Kidney tubule cell (primary cell): ENCODE data around the gene RNF25.
A peak's percentile ranks its signal among the peaks of the same experiment; 100 is the strongest.

Source experiments
- DNase-seq: peaks from one replicate; pipeline ENCODE4 v3.0.0-alpha.2; 2018; ENCODE audit warnings: low spot score

RNF25 gene

DNA sequence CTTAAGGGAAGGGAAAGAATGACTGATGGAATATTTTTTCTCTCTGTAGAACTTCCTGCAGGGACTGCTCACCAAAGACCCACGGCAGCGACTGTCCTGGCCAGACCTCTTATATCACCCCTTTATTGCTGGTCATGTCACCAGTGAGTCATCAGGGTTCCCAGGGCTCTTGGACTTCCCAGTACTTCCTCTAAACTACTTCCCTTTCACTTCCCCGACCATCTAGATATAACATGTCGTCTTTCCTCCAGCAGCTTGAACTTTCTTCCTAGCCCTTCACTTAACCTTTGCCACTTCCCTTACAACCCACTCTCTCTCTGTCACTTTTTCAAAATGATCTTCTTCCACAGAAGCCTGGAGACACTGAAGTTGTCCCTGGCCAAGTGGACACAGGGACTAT lies 7.3 kb upstream of the RNF25 start:
- DNase-seq = peak; percentile 42

DNA sequence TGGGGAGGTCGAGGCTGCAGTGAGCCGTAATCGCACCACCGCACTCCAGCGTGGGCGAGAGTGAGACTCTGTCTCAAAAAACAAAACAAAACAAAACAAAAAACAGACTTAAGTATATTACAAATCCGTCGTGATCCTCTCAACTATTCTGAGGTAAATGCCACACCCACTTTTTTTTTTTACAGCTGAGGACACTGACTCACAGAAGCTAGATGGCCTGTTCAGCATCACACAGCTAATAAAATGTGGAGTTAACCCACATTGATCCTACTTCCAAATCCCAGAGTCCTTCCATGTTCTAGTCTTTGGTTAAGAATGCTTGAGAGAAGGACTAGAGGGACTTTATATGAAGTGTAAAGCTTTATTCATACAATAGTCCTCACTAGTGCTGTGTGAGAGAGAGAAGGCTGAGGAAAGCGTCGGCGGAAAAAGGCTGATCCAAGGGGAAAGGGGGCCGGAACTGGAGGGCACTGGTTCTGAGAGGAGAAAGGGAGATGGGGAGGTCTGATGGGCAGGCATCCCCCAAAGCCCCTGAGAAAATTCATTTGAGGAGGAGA lies 627 bp downstream of the RNF25 start:
- DNase-seq = peak; percentile 35

DNA sequence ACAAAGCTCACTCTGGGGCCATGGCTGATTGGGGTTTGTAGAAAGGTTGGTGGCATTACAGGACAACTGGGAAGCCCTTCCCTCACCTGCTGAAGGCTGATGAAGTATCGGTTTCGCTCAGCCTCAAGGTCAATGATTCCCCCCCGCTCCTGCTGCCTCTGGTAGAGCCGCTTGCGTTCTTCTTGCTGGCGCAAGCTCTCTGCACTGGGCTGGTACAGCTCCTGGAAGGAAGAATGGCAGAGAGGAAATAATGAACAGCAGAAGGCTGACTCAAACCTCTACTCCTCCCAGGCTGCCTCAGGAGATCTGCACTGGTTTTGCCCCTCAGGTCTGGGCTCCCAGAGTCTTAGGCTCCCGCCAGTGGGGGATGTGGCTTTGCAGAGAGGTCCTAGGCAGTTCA lies 7.1 kb downstream of the RNF25 start:
- no peak for DNase-seq

DNA sequence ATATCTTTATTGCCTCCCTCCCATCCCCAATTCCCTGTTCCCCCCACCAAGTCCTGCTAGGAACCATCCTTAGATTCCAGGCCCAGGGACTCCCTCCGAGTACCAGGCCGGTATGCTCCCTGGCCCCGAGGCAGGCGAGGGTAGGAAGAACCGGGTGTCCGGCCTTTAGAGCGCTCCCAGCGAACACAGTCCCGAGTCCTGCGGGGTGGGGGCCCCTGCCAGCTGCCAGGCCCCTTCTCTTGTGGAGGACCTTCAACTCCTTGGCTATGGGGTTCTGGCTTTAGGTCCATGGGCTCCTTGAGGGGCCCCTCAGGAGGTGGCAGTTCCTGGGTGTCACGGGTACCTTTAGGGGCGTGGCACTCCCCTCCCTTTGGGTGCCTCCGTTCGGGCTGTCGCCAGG lies 7.9 kb downstream of the RNF25 start:
- no peak for DNase-seq

DNA sequence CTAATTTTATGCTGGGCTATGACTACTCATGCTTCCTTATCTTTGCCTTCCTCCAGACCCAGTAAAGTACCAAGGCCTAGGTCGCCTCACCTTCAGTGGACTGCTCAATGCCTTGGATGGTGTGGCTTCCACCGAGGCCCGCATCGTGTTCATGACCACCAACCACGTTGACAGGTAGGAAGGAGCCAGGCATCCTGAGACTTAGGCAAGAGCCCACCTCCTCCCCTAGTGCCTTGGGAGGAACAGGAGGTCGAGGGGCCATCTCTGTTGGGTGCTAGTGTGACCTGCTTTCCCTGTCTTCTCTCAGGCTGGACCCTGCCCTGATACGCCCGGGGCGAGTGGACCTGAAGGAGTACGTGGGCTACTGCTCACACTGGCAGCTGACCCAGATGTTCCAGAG lies 9.0 kb downstream of the RNF25 start:
- no peak for DNase-seq

DNA sequence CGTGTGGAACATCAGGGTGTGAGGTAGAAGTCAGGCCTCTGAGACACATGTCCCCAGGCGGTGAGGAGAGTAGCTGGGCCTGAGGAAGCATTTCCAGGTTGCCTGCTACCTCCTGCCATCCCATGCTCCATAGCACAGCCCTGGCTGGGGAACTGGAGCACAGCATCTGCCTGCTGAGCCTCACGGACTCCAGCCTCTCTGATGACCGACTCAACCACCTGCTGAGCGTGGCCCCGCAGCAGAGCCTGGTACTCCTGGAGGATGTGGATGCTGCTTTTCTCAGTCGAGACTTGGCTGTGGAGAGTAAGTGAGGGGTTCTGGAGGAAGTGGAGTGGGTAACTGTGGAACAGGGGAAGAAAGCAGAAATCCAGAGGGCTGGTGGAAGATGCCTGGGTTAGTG lies 9.4 kb downstream of the RNF25 start:
- no peak for DNase-seq

DNA sequence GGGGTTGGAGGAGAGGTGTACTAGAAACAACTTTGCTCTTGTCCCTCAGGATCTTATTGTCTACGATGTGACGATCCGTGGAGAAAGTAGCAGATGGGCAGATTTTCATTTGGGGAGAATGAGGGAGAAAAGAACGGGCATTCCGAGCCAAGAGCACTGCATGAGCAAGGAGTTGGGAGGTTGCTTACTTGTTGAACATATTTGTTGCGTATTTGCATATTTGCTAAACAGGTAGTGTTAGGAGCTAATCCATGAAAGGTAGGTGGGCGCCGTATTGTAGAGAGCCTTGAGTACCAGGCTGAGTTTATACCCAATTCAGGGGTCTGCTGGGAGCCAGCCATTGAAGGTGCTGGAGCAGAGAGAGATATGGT lies 11.8 kb downstream of the RNF25 start:
- no peak for DNase-seq

DNA sequence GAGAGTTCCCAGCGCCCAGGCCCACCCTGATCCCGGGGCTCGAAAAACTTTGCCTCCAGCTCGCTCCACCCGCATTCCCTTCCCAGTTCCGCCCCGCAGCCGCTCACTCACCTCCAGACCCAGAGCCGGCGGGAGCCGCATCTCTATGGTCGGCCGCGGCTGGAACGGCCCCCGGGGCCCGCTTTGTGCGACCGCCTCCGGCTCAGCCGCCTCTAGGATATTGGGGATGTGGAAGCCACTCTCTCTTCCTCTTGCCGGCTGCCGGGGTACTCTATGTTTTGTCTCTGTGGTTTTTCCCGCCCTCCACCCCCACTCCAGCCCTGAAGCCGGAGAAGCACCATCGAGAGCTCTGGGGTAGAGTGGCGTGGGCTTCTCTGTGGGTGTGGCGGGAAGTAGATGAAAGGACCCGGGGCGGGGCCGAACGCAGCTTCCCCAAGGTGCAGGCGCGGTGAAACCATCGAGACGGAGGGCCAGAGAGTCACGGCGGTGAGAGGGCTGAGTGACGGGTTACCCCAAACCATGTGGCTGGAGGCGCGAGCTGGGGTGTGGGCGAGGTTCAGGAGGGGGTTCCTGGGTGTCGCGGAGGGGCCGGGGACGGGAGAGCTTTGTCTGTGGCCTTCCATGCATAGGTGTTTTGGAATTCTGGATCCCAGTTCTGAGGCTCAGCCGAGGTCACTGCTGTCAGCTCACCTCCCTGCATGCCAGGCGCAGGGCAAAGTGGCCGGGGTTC lies 12.4 kb downstream of the RNF25 start, which contains the start of the genes BCS1L and ZNF142:
Gene BCS1L, plus strand, starts transcription at position 426 of the 730 bp plus-strand sequence. CDS start 1,305 bp downstream, outside the sequence.
Gene ZNF142, minus strand, starts transcription at position 366 of the 730 bp plus-strand sequence. CDS start 3,194 bp downstream, outside the sequence.
- DNase-seq = peak; percentile 93

DNA sequence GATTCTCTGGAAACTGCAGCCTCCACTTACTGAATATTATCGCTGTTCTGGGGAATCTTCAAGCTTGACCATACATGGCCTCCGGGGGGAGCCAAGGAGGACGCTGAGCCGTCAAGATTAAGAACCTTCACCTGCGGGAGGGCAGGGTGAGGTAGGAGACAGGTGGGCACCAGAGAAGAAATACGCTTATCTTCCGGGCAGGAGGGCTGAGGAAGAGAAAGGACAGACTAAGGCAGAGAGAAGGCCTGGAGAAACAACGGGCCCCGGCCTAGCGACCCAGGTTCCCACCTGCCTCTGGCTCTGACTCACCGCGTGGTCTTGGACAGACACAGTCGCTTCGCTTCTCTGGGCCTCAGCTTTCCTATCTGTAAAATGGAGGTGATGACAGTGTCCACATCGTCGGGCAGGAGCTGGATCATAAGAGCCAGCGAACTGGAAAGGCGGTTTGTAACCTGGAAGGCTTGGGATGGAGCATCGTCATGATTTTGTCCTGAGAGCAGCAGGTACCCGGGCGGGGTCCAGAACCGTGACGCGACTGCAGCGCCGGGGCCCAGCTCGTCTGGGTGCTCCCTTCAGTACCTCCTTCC lies 13.0 kb downstream of the RNF25 start:
- DNase-seq = peak; percentile 73

DNA sequence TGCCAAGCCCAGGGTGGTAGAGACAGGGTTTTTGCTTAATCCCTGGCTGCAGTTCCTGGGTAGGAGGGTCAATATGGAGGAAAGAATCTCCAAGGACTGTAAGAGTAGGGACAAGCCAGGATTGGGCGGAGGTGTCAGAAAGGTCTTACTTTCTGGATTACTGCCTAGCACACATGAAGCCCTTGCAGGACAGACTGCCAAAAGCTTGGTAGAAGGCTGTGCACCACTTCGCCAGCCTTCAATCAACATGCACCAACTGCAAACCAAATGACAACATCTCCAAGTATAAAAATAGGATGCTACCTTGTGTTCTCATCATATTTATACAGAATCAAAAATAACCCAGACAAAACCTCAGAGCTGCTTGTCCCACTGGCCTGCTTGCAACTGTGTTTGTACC lies 16.1 kb downstream of the RNF25 start:
- no peak for DNase-seq

DNA sequence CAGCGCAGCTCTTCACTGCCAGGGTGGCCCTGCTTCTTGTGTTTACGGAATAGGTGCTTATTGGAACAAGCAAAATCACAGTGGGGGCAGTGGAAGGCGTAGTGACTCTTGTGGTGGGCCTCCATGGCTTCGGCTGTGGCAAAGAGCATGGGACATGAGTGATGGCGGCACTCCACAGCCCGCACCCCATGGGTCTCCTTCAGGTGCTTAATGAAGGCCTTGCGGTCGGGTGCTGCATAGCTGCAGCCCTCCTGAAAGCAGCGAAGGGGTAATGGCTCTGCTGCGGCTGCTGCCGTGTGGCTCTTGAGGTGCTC lies 23.1 kb downstream of the RNF25 start:
- no peak for DNase-seq

DNA sequence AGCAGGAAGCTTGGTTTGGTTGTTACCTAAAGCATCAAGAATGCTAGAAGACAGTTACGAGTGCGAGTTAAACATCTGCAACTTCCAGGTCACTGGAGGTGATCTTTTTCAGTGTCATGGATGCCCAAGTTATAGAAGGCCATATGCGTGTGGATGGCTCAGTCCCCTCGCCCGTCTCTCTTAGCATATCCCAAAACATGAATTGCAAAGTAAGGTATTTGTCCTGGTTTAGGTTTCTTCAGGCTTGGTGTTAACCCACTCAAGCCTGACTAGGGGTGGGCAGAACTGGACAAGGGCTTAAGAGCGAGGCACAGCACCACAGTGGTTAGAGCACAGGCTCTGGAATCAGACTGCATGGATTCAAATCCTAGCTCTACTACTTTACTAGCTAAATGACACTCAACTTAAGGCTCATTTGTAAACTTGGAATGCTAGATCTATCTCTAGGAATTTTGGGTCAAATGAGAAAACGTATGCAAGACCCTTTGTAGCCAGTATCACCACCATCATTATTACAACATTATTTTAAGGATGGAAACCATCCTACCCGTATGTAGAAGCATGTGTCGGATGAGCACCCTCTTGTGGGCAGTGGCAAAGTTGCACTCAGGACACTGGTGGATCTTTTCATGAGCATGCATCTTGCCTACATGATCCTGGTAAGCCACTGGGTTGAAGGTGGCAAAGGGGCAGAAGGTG lies 23.6 kb downstream of the RNF25 start:
- peak; percentile 68 for DNase-seq

DNA sequence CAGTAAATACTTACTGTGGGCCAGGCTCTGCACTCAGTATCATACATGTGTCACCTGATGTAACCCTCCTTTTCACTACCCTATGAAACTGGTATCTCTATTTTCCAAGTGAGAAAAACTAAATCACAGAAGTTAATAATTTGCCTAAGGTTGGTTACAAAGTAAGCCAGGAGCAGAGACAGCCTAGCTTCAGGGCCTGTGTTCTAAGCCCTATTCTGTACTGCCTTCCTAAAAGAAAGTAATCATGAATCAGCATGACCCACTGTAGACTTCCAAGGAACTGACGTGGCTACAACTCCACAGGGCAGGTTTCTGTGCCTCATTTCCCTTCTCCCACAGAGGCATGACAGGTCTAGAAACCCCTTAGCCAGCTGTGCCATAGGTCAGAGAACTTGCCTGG lies 26.7 kb downstream of the RNF25 start:
- DNase-seq = peak; percentile 98

DNA sequence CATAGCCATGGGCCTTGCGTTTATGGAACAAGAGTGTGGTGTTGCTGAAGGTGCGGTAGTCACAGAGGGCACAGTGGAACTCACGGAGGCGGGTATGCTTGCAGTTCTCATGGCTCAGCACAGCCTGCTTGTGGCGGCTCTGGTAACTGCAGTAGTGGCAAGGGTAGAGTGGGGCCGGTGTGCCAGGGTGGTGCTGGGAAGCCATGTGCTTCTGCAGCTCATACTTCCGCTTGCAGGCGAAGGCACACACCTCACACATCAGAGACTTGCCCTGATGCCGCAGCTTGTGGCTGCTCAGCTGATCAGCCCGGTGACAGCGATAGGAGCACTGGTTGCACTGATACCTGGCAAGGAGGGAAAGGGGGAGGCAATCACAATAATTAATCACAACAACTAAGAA lies 27.1 kb downstream of the RNF25 start:
- peak; percentile 92 for DNase-seq

DNA sequence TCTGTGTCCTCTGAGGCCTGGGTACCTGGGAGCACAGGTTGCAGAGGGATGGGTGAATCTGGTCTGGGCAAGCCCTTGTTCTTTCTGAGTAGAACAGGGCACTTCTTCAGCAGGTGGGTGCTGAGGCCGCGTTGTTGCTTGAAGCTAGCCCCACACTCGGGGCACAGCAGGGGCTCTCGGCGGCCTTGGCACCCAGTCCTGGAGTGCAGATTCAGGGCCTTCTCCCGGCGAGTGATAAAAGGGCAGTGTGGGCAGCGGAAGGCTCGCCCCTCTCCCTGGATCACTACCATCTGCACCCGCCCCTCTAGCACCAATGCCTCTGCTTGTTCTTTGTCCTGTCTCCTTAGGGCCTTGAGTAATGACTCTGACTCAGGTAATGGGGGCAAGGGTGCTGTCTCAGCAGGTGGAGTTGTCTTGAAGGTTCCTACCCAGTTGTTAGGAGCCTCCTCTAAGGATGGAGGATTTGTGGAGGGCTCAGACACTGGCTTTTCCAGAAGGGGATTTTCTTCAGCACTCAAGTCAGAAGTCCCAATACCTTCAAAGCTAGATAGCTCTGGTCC lies 28.0 kb downstream of the RNF25 start:
- DNase-seq = peak; percentile 20

DNA sequence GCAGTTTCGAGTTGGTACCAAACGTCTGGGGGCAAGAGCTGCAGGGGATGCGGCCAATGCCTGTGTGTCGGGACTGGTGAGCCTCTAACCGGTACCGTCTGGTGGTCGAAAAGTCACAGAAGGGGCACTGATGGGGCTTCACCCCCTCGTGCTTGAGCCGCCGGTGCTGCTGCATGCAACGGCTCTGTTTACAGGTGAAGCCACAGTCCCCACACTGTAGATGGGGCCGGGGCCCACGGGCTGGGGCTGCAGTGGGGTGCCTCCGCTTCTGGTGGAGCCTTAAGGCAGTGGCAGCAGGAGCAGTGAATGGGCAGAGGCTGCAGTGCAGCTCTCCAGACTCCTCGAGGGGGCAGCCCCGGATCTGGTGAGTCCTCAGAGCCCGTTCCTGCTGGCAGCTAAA lies 29.0 kb downstream of the RNF25 start:
- no peak for DNase-seq

DNA sequence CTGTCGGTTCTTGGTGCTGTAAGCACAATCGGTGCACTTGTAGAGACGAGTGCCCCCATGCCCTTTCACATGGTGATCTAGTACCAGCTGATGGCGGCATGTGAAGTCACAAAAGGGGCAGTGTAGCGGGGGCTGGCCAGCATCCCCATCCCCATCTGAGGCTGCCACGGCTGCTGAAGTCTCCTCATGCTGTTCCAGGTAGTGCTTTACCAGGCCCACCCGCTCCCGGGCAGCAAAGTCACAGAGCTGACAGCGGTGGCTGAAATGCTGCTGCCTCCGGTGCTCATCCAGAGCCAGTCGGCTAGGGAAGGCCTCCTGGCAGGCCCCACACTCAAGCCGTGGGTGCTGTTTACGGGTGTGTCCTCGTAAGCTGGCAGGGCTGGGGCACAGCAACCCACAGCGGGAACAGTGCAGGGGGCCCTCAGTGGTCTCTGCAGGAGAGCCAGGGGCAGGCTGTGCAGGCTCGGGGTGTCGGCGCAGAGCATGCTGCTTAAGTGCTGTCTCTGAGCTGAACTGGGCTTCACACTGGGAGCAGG lies 29.6 kb downstream of the RNF25 start:
- DNase-seq = no peak

DNA sequence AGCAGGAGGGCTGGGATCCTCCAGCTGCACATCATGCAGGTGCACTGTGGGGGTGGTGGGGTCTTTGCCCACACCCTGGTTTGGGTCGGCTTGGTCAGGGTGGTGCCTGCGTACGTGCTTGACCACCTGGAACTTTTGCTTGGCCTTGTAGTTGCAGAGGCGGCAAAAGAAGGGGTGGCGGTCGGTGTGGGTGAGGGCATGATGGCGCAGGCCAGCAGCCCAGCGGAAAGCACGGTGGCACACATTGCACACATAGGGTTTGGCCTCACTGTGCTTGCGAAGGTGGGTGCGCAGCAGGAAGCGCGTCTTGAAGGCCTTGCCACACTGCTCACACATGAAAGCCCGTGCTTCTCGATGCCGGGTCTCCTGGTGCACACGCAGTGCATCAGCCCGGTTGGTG lies 33.4 kb downstream of the RNF25 start:
- DNase-seq = no peak

DNA sequence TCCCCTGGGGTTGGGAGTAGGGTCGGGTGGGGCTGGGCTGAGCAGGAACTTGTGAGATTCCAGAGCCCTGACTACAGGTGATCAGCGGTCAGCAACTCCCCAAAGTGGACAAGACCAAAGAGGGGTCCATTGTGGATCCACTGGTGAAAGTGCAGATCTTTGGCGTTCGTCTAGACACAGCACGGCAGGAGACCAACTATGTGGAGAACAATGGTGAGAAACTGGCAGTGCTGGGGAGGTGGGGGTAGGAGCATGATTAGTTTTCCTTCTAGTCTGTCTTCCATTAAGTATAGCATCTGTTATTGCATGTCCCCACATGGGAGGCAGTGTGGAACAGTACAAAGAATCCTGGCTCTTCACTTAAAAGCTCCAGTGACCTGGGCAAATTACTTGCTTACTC lies 36.1 kb downstream of the RNF25 start:
- DNase-seq = no peak

DNA sequence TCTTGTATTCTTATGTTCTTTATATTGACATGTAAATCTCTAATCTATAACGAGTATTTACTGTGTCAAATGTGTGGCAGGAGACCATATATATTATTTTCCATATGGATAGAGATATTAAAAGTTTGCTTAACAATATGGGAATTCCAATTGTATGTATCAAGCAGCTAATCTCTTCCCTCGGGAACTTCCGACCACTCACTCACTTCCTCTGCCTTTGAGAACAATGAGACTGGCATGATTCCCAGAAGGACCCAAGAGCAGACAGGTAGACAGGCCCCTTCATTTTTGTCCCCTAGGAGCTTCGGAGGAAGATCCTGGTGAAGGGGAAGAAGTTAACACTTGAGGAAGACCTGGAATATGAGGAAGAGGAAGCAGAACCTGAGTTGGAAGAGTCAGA lies 40.0 kb downstream of the RNF25 start:
- DNase-seq = peak; percentile 63

DNA sequence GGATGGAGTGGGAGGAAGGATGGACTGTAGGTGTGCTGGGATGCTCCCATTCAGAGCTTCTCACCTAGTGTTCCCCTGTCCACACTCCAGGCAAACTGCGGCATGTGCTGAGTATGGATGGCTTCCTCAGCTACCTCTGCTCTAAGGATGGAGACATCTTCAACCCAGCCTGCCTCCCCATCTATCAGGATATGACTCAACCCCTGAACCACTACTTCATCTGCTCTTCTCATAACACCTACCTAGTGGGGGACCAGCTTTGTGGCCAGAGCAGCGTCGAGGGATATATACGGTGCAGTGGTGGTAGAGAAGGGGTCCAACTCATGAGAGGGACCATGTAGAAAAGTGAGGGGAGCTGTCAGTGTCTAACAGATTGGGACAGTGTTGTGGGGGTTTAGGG lies 43.9 kb downstream of the RNF25 start:
- no peak for DNase-seq

DNA sequence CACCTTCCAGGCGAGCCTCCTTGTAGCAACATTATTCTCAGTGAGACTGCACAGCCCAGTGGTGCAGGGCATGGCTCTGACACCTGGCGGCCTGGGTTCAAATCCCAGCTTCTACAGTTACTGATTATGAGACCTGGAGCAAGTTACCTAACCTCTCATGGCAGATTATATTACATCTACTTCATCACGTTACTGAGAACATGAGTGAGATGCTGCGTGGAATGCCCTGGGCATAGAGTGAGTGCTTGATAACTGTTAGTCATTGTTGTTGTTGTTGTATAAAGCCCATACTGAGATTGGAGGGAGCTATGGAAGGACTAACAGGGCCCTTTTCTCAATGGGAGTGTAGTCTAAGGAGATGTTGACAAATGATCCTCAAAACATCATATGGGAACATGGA lies 45.4 kb downstream of the RNF25 start:
- DNase-seq = no peak

DNA sequence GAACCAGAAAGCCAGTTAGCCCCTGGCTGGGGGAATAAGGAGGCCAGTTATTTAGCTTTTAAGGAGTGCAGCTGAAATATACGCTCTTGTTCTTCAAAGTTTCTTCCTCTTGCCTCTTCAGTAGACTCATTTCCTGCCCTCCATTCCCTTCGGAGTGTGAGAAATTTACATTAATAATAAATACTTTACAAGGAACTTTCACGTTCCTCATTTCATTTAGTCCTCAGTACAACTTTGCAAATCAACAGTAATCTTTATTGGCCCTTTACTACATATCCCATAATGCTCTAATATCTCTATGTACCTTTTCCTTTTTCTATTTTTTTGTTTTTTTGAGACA lies 48.5 kb downstream of the RNF25 start:
- no peak for DNase-seq
